HL-60/S4 treated with retinoic acid at 250 ng/mL for 4 days and 3 days (cell line): ENCODE results near the gene ANAPC2.

Source experiments
- in situ Hi-C: fragments of 300-500 bp; cut with MboI; formaldehyde crosslinking; loops from 2 replicates; pipeline ENCODE4 v1.7.0; 2022; ENCODE audit warnings: low sequenced_read_pairs

Gene ANAPC2

DNA sequence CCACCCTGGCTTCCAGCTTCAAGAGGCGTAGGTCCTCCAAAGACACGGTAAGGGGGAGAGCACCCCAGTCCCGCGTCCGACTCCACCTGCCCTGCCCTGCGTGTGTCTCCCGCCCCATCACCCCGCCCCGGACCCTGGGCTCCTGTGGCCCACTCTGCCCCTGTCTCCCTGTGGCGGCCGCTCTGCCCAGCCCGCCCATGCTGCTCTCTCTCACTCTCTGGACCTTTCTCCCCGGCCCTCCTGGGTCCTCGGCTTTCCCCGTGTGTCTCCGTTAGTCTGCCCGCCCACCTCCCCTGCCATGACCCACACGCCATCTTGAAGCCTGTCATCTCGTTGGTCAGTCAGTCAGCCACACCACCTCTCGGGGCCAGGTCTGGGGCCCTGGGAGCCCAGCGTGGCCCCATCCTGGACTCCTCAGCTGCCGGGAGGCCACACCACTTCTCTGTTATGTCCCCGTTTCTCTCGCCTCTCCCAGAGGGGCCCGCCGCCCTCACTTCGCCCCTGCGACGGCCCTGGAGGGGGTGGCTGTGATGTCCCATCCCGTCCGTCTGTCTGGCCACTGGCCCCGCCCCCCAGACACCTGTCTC lies 23.0 kb downstream of the ANAPC2 start:
- in situ Hi-C loops: no loop called here

- in situ Hi-C loops: no loop called here
Observed at GRCh38 chr9:137164370-137165249, 23.8 kb downstream of the ANAPC2 start.

DNA sequence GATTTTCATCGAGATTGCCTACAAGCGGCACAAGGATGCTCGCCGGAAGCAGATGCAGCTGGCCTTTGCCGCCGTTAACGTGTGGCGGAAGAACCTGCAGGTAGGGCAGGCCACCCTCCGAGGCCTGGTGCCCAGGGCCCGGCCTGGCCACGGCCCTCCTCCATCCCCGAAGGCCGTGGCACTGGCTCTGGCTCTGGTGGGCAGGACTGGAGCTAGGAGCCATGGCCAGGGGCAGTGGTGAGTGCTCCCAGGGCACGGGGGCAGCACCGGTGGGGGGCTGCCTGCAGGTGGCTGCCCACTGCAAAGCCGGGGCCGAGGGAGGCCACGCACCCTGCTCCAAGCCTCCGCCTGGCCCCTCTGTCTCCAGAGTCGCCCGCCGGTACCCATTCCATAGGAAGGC lies 24.6 kb downstream of the ANAPC2 start:
- in situ Hi-C loops: no loop called here

DNA sequence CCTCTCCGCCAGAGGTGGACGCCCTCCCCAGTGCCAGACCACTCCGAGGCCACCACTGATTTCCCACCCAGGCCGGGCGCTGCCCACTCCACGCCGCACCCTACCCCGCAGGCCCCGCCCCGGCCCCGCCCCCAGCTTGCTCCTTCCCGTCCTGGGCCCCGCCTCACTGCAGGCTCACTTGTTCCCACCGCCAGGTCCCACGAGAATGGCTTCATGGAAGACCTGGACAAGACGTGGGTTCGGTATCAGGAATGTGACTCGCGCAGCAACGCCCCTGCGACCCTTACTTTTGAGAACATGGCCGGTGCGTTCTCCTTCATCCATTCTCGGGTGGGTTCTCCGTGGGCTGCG lies 25.0 kb downstream of the ANAPC2 start:
- in situ Hi-C loops: no loop called here

DNA sequence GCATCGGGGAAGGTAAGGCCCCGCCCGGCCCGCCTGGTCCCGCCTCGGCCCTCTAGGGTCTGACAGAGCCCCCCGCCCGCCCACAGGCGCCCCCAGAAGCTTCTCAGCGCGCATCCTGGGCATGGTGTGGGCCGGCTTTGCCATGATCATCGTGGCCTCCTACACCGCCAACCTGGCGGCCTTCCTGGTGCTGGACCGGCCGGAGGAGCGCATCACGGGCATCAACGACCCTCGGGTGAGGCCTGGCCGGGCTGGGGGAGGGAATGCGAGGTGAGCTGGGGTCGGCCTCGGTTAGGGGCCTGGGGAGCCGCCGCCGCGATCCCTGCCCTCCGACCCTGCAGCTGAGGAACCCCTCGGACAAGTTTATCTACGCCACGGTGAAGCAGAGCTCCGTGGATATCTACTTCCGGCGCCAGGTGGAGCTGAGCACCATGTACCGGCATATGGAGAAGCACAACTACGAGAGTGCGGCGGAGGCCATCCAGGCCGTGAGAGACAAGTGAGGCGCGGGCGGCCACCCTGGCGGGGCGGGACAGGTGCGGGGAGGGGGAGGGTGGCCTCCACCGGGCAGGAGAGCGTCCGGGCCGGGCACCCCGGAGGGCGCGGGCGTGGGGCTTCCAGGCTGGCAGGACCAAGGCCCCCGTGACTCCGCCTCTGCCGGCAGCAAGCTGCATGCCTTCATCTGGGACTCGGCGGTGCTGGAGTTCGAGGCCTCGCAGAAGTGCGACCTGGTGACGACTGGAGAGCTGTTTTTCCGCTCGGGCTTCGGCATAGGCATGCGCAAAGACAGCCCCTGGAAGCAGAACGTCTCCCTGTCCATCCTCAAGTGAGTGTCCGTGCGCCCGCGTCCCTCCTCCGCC lies 25.6 kb downstream of the ANAPC2 start:
- in situ Hi-C loops: no loop called here

GRCh38 chr9:137161558-137162486 lies 26.5 kb downstream of the ANAPC2 start:
- in situ Hi-C loops: no loop called here

DNA sequence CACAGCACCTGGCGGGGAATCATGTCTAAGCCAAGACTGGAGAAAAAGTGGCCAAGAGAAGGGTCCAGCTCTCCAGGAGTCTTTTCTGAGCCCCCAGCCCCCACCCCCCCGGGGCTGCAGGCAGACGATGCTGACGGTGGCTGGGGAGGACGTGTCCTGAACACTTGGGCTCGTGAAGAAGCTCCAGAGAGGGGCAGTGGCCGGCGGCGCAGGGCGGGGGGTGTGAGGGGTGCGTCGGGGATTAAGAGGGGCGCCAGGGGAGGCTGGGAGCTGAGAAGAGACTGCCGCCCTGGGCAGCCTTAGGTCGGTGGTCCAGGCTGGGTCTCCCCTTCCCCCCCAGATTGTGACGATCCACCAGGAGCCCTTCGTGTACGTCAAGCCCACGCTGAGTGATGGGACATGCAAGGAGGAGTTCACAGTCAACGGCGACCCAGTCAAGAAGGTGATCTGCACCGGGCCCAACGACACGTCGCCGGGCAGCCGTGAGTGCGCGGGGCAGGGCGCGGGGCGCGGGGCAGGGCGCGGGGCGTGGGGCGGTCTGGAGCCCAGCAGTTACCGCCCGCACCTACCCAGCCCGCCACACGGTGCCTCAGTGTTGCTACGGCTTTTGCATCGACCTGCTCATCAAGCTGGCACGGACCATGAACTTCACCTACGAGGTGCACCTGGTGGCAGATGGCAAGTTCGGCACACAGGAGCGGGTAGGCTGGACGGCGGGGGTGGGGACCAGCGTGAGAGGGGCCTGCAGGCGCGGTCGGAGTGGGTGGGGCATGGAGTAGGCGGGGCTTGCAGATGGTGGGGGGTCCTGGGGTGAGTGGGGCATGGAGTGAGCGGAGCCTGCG lies 27.4 kb downstream of the ANAPC2 start:
- in situ Hi-C loops: no loop called here

DNA sequence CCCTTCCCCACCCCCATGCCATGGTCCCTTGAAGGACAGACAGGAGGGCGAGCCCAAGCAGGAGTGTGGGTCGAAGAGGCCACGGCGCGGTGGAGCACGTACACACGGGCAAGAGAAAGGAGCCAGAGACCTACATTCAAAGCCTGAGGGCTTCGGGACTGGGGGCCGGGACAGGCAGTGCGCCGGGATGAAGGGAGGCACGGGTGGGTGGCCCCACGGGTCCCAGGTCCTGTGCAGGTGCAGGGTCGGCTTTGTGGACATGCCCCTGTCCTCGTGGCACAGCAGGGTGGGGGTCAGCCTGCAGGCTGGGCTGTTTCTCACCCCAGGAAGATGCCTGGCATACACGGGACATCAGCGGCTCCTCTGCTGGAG lies 28.3 kb downstream of the ANAPC2 start:
- in situ Hi-C loops: no loop called here

DNA sequence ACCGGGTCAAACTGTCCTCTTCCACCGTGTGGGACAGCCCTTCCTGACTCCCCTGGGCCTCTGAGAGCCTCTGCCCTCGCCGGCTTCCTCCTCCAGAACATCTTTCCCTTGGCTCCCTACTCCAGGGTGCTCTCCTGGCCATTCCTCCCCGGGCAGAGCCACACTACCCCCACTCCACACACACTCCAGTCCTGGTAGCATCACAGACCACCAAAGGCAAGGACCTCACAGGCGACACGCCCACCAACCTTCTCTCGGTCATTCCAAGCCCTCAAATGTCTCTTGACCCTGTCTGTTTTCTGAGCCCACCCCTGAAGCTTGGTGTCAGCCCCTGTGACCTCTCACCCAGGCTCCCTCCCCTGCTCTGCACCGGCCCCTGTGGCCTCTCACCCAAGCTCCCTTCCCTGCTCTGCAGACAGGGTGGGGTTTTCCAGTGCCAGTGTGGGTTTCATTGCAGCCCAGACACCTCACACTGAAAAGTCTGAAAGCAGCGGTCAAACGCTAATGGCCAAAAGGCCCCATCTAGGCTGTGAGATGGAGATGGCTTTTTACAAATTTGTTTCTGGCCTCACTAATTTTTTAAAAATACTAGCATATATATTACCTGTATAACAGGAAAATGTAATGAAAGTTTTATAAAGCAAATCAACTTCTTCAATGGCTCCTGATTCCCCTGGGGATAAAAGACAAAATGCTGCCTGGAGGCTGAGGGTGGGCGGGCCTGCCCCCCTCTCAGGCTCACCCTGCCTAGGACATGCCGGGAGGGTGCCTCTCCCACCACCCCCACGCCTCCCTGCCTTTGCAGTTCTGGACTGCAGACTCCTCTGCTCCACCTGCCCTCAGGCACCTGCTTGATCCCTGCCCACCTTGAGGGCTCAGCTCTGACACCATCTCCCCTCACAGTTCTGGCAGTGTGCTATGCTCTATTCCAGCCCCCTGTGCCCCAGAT lies 29.0 kb downstream of the ANAPC2 start:
- in situ Hi-C loops: no loop called here

DNA sequence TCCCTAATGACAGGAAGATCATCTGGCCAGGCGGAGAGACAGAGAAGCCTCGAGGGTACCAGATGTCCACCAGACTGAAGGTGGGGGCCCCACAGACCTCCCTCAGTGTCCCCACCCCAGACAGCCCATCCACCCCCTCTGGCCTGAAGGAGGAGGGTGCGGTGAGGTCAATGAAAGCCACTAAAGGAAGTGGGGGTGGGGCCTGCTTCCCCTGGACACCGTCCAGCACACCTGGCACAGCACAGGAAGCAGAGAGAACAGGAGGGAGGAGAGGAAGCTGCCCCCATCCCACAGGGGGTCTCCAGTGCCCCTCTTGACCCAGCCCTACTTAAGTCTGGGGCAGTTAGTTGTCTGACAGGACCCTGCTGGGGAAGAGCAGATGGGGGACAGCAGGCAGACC lies 29.7 kb downstream of the ANAPC2 start:
- in situ Hi-C loops: no loop called here

- in situ Hi-C loops: no loop called here
Observed at GRCh38 chr9:137157618-137158415, 30.5 kb downstream of the ANAPC2 start.

DNA sequence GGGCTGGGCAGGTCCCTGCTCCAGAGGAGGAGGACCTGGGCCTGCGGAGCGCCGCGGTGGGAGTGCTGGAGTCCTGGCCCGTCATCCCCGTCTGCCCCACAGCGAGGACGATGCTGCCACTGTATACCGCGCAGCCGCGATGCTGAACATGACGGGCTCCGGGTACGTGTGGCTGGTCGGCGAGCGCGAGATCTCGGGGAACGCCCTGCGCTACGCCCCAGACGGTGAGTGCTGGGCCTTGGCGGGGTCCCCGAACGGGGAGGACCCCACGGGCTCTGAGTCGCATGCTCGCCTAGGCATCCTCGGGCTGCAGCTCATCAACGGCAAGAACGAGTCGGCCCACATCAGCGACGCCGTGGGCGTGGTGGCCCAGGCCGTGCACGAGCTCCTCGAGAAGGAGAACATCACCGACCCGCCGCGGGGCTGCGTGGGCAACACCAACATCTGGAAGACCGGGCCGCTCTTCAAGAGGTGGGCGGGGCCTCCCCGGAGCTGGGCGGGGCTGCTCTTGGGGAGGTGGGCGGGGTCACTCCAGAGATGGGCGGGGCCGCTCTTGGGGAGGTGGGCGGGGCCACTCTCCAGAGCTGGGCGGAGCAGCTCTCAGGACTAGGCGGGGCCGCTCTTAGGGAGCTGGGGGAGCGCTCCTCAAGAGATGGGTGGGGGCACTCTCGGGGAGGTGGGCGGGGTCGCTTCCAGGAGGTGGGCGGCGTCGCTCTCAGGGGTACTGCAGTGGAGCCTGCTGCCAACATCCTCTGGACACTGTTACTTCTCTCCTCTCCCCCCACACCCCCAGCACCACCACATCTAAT lies 31.6 kb downstream of the ANAPC2 start:
- in situ Hi-C loops: no loop called here

- in situ Hi-C loops: no loop called here
Observed at GRCh38 chr9:137152844-137153405, 35.4 kb downstream of the ANAPC2 start.

GRCh38 chr9:137150617-137151457 lies 37.5 kb downstream of the ANAPC2 start:
- in situ Hi-C loops: no loop called here

- in situ Hi-C loops: no loop called here
Observed at GRCh38 chr9:137149942-137150616, 38.3 kb downstream of the ANAPC2 start.
